Peyer's patch (tissue), 4 donors: ENCODE measurements around the gene ZMIZ1. TPM values are rescaled to one million over a fixed set of nuclear protein-coding genes. Genes with fewer than 3 reads are reported as not detected.

Source experiments
- DNase-seq, 3 donors: peaks; one replicate each; pipeline ENCODE4 v3.0.0-alpha.2; 2017 to 2019
- H3K27ac ChIP-seq, 4 donors: fragments of 200-600 bp; sonication (generic); one replicate each; pipeline ENCODE4 v1.5.1; 2016 to 2019
- H3K27me3 ChIP-seq, 2 donors: fragments of 200-600 bp; sonication (generic); one replicate each; pipeline ENCODE4 v1.5.1; 2019
- H3K36me3 ChIP-seq, 3 donors: fragments of 200-600 bp; sonication (generic); one replicate each; pipeline ENCODE4 v1.5.1; 2016 to 2019
- H3K4me1 ChIP-seq, 4 donors: fragments of 200-600 bp; sonication (generic); one replicate each; pipeline ENCODE4 v1.5.1; 2016 to 2019
- H3K4me3 ChIP-seq, 4 donors: fragments of 200-600 bp; sonication (generic); 1 replicate in 3 of 4; 2 replicates in 1 of 4; pipeline ENCODE4 v1.5.1; 2016 to 2019; ENCODE audit warnings: mild to moderate bottlenecking in 1 of 4
- H3K9me3 ChIP-seq, 4 donors: fragments of 200-600 bp; sonication (generic); one replicate each; pipeline ENCODE4 v1.5.1; 2016 to 2019; ENCODE audit warnings: mild to moderate bottlenecking in 1 of 4
- POLR2A ChIP-seq, 2 donors: fragments of 450-650 bp; IDR thresholded peaks; one replicate each; pipeline ENCODE4 v1.5.1; 2017; ENCODE audit warnings: antibody characterized with exemption in 2 of 2, mild to moderate bottlenecking in 2 of 2, moderate library complexity in 2 of 2
- total RNA-seq, 4 donors: library from RNA; depleted of rRNA; stranded (reverse); fragments of >200 nt; gene quantifications; one replicate each; pipeline ENCODE4 v1.1.0, GENCODE V29; 2016
- TF ChIP-seq, protein P1 (sequence below), 6 experiments: fragments of 450-650 bp in 4 of 6; fragments of 200-600 bp in 2 of 6; sonication (generic) in 1 of 6; IDR thresholded peaks; one replicate each; pipeline ENCODE4 v1.5.1; 2017 to 2019; ENCODE audit warnings: antibody characterized with exemption in 6 of 6, mild to moderate bottlenecking in 3 of 6, moderate library complexity in 1 of 6

The ZMIZ1 gene
- total RNA-seq, 4 donors from 2014 or later: 40.4 to 86.7 (median 73.2) TPM

DNA sequence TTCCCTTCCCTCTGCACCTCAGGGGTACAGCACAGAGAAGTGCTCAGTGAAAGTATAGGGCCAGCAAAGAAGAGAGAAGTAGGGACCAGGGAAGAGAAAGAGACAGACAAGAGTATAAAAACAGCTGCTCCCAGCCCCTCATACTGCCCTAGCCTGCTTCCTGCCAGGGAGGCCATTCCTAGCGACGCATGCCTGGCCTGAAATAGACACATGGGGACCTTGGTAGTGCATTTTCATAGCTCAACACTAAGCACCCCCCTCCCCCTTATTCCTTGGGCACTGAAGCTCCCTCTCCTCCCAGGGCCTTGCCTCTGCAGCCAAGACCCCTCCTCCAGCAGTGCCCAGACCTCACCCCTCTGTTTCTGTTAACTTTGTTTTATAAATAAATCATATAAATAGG, 64.7 kb downstream of the ZMIZ1 start:
- TF ChIP-seq, protein P1, sequence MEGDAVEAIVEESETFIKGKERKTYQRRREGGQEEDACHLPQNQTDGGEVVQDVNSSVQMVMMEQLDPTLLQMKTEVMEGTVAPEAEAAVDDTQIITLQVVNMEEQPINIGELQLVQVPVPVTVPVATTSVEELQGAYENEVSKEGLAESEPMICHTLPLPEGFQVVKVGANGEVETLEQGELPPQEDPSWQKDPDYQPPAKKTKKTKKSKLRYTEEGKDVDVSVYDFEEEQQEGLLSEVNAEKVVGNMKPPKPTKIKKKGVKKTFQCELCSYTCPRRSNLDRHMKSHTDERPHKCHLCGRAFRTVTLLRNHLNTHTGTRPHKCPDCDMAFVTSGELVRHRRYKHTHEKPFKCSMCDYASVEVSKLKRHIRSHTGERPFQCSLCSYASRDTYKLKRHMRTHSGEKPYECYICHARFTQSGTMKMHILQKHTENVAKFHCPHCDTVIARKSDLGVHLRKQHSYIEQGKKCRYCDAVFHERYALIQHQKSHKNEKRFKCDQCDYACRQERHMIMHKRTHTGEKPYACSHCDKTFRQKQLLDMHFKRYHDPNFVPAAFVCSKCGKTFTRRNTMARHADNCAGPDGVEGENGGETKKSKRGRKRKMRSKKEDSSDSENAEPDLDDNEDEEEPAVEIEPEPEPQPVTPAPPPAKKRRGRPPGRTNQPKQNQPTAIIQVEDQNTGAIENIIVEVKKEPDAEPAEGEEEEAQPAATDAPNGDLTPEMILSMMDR (IDR thresholded peaks at IDR 0.05): no peak
- no peak for TF ChIP-seq POLR2A (IDR thresholded peaks at IDR 0.05)
- H3K27ac ChIP-seq: no peak overlapping the region
- no peaks in the 10 kb centered on the region for H3K27me3 ChIP-seq
- H3K9me3 ChIP-seq: no peaks in the 10 kb centered on the region
- no peak overlapping the region for H3K4me3 ChIP-seq
- H3K36me3 ChIP-seq: peaks cover 0 to 24% (median 0%) of the 10 kb centered on the region in 3 donors
- no peak for DNase-seq
- H3K4me1 ChIP-seq: peaks cover 0 to 48% (median 15%) of the 10 kb centered on the region in 4 donors

DNA sequence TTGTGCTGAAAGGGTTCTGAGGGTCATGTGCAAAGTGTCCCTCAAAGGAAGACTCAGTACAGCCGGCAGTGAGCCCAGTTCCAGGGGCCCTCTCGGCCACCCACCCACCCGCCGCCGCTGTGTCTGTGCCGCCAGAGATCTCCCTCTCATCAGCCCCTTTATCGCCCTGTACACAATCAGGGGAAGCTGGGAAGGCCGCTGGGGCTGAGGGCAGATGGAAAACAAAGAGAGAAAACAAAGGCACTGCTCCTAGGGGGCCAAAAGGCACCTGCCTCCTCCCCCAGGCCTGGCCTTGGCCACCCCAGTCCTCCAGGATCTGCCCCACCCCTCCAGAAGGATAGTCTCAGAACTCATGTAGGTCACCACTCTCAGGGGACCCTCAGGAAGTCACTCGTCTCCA, 67.0 kb downstream of the ZMIZ1 start:
- no peaks in the 10 kb centered on the region for H3K27me3 ChIP-seq
- peak overlapping the region in 2 of 4 donors; percentile 8 to 25 for H3K27ac ChIP-seq
- peaks cover 0 to 25% (median 0%) of the 10 kb centered on the region in 3 donors for H3K36me3 ChIP-seq
- TF ChIP-seq, protein P1 (IDR thresholded peaks at IDR 0.05): no peak
- no peak for TF ChIP-seq POLR2A (IDR thresholded peaks at IDR 0.05)
- peaks cover 0 to 36% (median 15%) of the 10 kb centered on the region in 4 donors for H3K4me1 ChIP-seq
- no peak overlapping the region for H3K4me3 ChIP-seq
- no peak for DNase-seq
- H3K9me3 ChIP-seq: no peaks in the 10 kb centered on the region

DNA sequence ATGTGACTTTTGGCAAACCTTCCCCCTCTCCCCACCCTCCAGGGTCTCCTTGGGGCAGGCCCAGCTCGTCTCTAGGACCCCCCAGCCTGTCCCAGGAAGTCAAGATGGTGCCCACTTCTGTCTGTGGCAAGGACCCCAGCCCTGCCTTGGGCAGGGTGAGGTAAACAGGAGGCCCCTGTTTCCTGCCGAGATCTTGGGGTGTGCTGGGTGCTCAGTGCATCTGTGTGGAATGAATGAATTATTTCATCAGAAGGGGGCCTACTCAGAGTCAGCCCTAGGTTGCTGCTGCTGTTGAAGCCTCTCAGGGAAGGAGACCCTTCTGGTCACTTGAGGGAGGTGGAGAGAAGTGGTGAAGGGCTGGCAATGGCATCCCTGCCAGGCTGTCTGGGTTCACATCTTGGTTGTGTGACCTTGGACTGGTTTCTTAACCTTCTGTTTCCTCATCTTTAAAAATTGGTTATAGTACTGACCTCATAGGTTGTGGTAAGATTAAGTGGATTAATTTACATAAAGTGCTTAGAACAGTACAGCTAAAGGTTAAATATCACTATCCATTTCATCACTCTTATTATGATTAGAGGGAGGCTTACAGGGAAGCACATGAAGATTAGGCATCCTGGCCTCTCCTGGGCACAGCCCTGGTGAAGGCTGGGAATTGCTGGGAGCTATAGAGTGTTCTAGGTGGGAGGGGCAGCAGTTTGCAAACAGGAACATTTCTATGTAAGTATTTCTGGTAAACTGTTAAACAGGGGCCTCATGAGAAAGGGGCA, 67.7 kb downstream of the ZMIZ1 start:
- H3K4me1 ChIP-seq: peaks cover 0 to 36% (median 15%) of the 10 kb centered on the region in 4 donors
- TF ChIP-seq POLR2A (IDR thresholded peaks at IDR 0.05): no peak
- TF ChIP-seq, protein P1 (IDR thresholded peaks at IDR 0.05): no peak
- no peak for DNase-seq
- H3K36me3 ChIP-seq: peaks cover 0 to 30% (median 0%) of the 10 kb centered on the region in 3 donors
- H3K27me3 ChIP-seq: no peaks in the 10 kb centered on the region
- no peaks in the 10 kb centered on the region for H3K9me3 ChIP-seq
- H3K4me3 ChIP-seq: no peak overlapping the region
- peak overlapping the region in 2 of 4 donors; percentile 25 to 72 for H3K27ac ChIP-seq

DNA sequence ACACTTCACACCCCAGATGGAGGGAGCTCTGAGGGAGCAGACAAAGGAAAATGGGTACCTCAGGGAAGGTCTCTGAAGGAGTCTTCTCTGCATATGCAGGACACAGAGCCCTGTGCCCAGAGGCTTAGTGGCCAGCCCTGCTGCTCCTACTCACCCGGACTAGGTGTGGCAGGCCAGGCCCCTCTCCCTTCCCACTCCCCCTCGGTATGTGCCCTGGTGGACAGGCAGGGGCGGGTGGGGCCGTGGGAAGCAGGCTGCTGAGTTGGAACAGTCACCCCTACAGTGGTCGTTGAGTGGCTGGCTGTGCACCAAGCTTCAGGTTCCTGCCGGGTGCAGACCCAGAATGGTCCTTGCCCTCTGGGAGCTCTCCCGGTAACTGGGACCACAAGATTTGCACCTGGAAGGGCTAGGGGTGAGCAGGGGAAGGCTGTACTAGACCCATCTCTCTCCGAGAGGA, 68.6 kb downstream of the ZMIZ1 start:
- no peaks in the 10 kb centered on the region for H3K27me3 ChIP-seq
- H3K4me3 ChIP-seq: no peak overlapping the region
- peaks cover 0 to 36% (median 15%) of the 10 kb centered on the region in 4 donors for H3K4me1 ChIP-seq
- H3K9me3 ChIP-seq: no peaks in the 10 kb centered on the region
- DNase-seq: no peak
- H3K27ac ChIP-seq: peak overlapping the region; percentile 45 to 72 (median 56)
- no peak for TF ChIP-seq POLR2A (IDR thresholded peaks at IDR 0.05)
- TF ChIP-seq, protein P1 (IDR thresholded peaks at IDR 0.05): no peak
- peaks cover 0 to 35% (median 0%) of the 10 kb centered on the region in 3 donors for H3K36me3 ChIP-seq

DNA sequence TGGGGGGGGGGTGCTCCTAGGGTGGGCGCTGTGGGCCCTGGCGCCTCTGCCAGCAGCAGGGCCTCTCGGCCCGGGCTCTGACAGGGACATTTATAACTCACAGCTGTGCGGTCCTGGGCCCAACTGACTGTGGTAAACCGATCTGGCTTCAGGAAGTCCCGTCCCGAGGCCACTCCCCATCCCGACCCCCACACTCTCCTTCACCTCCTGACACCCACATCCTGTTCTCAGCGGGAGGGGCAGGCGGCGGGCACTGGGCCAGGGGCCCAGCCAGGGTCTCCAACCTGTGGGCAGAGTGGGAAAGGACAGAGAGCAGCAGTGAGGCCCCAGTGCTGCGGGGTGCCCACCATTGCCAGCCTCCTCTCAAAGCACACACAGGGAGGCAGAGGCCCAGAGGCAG, 69.1 kb downstream of the ZMIZ1 start:
- Histone ChIP-seq H3K9me3 (no peaks in the 10 kb centered on the region), H3K4me1 (peaks cover 0 to 36% (median 15%) of the 10 kb centered on the region in 4 donors), H3K27me3 (no peaks in the 10 kb centered on the region), H3K36me3 (peaks cover 0 to 39% (median 0%) of the 10 kb centered on the region in 3 donors), H3K4me3 (no peak overlapping the region), H3K27ac (peak overlapping the region; percentile 45 to 72 (median 56))
- no peak for TF ChIP-seq POLR2A (IDR thresholded peaks at IDR 0.05)
- TF ChIP-seq, protein P1 (IDR thresholded peaks at IDR 0.05): no peak
- peak in 2 of 3 donors; percentile 38 to 74 for DNase-seq
